Activated naive CD8-positive, alpha-beta T cell treated with anti-CD3 and anti-CD28 coated beads, Interleukin-2, amount 50 U/mL, for 16 hours (primary cell): ENCODE results near the gene LSM12.
A peak's percentile ranks its signal among the peaks of the same experiment; 100 is the strongest.

Source experiments
- DNase-seq: peaks from one replicate; pipeline ENCODE4 v3.0.0-alpha.2; 2020; ENCODE audit warnings: low read depth, low spot score

LSM12 gene

DNA sequence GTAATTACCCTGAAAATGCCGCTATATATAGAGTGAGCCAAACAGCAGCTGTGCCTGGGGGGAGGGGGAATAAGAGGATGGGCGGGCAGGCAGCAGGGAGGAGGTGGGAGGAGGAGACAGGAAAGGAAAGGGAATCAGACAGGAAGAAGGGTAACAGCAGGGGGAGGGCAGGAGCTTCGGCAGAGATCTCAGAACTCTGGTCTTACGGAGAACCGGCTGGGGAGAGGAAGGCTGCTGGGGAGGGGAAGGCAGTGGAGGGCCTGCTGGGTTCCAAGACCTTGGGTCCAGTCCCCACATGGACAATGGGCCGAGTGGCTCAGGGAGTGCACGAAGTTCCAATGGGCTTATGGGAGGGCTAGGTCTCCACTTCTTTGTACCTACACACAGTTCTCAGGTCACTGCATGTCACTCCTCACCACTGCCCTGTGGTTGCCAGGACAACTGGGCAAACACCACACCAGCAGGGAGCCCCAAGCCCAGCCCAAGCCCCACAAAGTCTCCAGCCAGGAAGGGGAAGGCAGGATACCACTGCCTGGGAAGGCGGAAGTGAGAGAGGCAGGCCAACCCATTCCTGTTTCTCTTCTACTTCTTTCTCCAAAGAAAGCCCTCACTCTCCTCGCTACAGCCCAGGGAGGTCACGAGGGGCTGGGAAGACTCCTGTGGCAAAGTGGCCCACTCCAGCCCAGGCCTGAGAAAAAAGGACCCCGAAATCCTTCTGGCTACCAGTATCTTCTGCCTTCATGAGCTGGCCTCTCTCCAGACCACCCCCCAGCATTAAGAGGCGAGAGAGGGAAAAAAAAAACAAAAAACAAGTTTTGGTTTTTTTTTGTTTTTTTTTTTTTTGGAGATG is 29.4 kb upstream of the LSM12 start:
- DNase-seq = no peak

- DNase-seq = no peak
Measured at GRCh38 chr17:44095388-44095646, 28.8 kb upstream of the LSM12 start.

- no peak for DNase-seq
Measured at GRCh38 chr17:44094701-44095387, 28.4 kb upstream of the LSM12 start.

GRCh38 chr17:44093231-44093900 is 26.9 kb upstream of the LSM12 start:
- no peak for DNase-seq

DNA sequence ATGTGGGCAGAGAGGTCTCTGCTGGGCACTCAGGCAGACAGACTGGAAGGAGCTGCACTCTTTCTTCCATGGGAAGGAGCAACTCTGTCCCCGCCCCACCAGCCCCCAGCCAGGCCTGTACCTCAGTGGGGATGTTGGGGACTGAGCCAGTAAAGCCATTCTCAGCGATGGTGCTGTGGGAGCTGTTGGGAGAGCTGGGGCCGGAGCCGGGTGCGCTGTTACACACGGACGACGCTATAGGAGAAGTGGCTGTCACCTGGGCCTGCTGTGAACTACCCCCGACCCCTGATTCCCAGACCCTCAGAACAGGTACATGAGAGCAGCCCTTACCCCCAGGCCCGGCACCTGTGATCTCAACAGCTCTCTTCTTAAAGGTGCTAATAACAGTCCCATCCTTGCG is 25.6 kb upstream of the LSM12 start:
- no peak for DNase-seq

DNA sequence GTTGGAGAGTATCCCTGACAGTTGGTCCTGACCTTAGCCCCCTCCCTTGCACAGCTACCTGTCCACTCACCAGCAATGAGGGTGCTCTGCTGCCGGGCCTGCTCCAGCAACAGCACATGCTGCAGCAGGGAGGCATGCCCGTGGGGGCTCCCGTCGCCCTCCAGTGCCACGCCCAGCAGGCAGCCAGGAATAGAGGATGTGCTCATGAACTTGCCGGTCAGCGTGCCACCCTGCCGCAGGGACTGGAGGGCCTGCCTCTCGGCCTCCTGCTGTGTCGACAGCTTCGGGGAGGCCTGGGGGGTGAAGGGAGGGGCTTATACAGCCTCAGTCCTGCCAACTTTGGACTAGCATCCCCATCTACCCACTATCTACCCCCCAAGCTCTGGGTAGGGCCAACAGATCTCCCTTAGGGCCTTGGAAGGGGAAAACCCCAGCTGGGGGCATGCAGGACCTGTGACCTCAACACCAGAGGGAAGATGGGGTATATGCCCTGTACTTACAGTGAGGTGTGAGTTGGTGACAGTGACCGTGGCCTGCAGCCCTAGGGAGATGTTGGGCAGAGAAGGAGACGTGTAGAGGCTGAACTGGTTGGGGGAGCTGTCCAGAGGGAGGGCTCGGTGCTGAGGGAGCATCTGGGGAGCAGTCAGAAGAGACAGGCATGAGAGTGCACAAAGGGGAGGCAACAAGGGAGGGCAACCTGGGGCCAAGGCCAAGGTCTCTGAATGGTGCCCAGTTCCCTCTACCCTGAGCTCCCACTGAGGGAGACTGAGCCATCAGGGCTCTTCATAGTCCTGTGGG is 24.9 kb upstream of the LSM12 start:
- no peak for DNase-seq

DNA sequence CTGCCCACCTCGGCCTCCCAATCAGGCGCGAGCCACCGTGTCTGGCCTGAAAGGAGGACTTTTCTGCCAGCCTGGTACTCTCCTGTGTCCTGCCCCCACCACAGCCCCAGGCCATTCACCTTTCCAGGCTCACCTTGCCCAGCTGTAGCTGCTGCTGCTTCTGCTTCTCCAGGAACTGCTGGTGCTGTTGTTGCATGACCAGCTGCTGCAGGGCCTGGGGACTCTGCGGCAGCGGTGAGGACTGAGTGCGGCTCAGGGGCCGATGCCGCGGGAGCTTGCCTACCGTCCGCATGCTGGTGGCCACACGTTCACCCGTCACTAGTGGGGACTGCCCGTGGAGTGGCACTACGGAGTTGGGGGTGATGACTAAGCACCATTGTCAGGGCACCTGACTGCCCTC is 21.8 kb upstream of the LSM12 start:
- no peak for DNase-seq

DNA sequence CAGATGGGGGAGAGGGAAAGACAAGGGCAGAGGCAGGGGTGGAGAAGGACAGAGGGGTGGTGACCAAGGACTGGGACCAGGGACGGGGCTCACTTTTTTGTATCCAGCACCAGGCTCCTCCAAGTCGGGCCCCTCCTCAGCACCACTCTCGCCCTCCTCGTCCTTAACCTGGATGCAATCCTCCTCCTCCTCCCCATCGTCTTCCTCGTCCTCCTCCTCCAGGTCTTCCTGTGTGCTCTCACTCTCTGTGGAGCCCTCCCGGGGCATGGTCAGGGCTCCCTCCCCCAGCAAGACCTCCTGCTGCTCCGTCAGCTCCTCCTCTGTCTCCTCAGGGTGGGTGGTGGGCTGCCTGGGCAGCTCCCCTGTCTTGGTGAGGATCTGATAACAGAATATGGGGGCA is 20.8 kb upstream of the LSM12 start:
- no peak for DNase-seq

GRCh38 chr17:44086364-44087311 is 20.2 kb upstream of the LSM12 start:
- DNase-seq = peak; percentile 14

- DNase-seq = no peak
Measured at GRCh38 chr17:44085908-44086307, 19.4 kb upstream of the LSM12 start.

GRCh38 chr17:44084921-44085320 is 18.4 kb upstream of the LSM12 start:
- no peak for DNase-seq

- DNase-seq = no peak
Measured at GRCh38 chr17:44084131-44084538, 17.7 kb upstream of the LSM12 start.

GRCh38 chr17:44083250-44083849 is 16.9 kb upstream of the LSM12 start:
- no peak for DNase-seq

DNA sequence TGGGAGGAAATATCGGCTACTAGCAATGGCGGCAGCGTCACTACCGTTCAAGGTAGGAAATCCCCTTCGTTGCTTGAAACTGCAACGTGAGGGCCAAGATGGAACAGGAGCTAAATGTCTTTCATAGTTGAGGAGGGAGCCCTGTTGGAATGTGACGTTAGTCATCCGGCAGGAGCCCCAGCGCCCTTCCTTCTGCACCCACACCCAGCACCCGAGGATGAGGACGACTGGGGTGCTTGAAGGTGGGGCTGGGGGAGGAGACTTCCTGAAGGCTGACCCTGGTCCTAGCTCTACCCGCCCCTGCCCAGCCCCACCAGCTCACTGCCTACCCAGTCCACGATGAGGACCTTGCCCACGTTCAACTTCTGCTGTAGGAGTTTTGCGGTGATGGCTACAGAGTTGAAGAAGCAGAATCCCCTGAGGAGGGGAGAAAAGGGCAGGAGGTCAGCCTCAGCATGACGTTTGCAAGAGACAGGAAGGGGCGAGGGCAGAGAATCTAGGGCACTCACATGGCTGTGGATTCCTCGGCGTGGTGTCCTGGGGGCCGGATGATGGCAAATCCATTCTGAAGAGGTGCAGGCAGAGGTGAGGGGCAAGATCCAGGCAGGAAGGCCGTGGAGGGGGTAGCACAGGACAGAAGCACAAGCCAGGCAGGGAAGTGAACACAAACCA is 15.9 kb upstream of the LSM12 start:
- no peak for DNase-seq

DNA sequence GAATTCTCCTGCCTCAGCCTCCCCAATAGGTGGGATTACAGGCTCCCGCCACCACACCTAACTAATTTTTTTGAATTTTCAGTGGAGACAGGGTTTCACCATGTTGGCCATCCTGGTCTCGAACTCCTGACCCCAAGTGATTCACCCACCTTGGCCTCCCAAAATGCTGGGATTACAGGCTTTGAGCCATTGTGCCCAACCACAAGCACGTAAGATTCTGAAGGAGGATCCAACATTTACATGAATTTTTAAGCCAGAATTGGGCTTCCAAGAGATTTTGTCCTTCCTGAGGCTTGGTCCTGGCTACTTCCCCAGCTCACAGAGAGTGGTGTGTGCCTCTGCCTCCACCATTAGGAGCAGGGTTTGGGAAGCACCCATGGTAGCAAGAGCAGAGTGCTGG is 15.2 kb upstream of the LSM12 start:
- no peak for DNase-seq

GRCh38 chr17:44079877-44080821 is 13.7 kb upstream of the LSM12 start:
- DNase-seq = no peak

DNA sequence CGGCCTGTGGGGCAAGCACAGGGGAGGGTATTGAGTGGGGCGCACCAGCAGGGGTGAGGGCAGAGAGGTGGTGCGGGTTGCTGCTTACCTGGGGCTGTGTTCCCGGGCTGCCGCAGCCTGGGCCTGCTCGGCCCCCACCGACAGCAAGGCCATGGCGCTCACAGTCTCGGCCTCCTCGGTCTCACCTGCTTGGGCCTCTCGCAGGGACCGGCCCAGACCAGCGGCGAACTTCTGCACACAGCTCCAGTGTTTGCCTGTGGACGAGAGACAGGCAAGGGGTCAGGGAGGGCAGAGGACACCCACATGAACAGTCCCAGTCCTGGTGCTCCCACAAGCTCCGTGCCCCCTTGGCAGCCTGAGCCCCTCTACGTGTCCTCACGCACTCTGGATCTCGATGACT is 11.9 kb upstream of the LSM12 start:
- no peak for DNase-seq

DNA sequence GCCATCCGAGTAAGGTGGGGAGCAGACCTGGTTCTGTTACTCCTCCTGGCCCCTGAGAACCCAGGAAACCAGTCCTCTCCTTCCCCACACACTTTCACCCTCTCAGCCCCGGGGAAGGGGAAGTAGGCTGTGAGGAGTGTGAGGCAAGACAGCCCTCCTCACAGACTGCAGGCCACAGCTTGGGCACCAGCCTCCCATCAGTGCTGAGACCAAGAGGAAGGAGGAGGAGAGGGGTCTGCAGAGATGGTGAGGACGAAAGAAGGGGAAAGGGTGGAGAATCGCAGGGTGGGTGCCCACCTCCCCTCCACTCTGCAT is 11.1 kb upstream of the LSM12 start:
- DNase-seq = no peak
